Skeletal muscle tissue (tissue), 4 donors: ENCODE results near the gene ALMS1. TPM values are rescaled to one million over a fixed set of nuclear protein-coding genes. Genes with fewer than 3 reads are reported as not detected.
"Not testable (repeated sequence)": the region's sequence is repeated elsewhere in the genome, so short reads cannot be mapped to it uniquely, and the experiment has no call there.

ENCODE experiments used
- H3K27ac ChIP-seq: one replicate; pipeline ENCODE4 v1.7.0; 2013; ENCODE audit warnings: mild to moderate bottlenecking, low read depth, low read length, inconsistent platforms
- H3K27me3 ChIP-seq, 3 donors: one replicate each; pipeline ENCODE4 v1.7.0; 2013; ENCODE audit warnings: low read length in 3 of 3; ENCODE audit not compliant: control insufficient read depth in 3 of 3, insufficient read depth in 3 of 3
- H3K36me3 ChIP-seq, 3 donors: one replicate each; pipeline ENCODE4 v1.7.0; 2013; ENCODE audit warnings: low read length in 3 of 3; ENCODE audit not compliant: control insufficient read depth in 3 of 3, insufficient read depth in 3 of 3
- H3K4me1 ChIP-seq, 3 donors: one replicate each; pipeline ENCODE4 v1.7.0; 2013; ENCODE audit warnings: low read length in 3 of 3, mild to moderate bottlenecking in 3 of 3; ENCODE audit not compliant: control insufficient read depth in 3 of 3, insufficient read depth in 3 of 3
- H3K4me3 ChIP-seq, 3 donors: one replicate each; pipeline ENCODE4 v1.7.0; 2013; ENCODE audit warnings: low read length in 3 of 3
- H3K9ac ChIP-seq, 3 donors: one replicate each; pipeline ENCODE4 v1.7.0; 2013; ENCODE audit warnings: low read length in 3 of 3, mild to moderate bottlenecking in 3 of 3, moderate library complexity in 2 of 3, low read depth in 1 of 3
- H3K9me3 ChIP-seq, 3 donors: one replicate each; pipeline ENCODE4 v1.7.0; 2013; ENCODE audit warnings: low read length in 3 of 3; ENCODE audit not compliant: control insufficient read depth in 3 of 3
- total RNA-seq: library from RNA; depleted of rRNA; stranded (reverse); fragments of >200 nt; gene quantifications from one replicate; pipeline ENCODE4 v1.2.3, GENCODE V29; 2014
- donor health status: Osteomylitis.

The ALMS1 gene
- total RNA-seq, 1 donor from 2014 or later, result 17.7 TPM

DNA sequence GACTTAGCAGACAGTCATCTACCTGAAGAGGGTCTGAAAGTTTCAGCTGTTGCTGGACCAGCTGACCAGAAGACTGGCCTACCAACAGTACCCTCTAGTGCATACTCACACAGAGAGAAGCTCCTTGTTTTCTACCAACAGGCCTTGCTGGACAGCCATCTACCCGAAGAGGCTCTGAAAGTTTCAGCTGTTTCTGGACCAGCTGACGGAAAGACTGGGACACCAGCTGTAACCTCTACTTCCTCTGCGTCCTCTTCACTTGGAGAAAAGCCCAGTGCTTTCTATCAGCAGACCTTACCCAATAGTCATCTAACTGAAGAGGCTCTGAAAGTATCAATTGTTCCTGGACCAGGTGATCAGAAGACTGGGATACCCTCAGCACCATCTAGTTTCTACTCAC lies 63.2 kb downstream of the ALMS1 start:
- H3K36me3 ChIP-seq, result peaks cover 6 to 34% (median 9%) of the 10 kb centered on the region in 3 donors
- no peaks in the 10 kb centered on the region for H3K4me1 ChIP-seq
- H3K27ac ChIP-seq, result no peak overlapping the region
- H3K4me3 ChIP-seq, result no peak overlapping the region
- H3K27me3 ChIP-seq, result no peaks in the 10 kb centered on the region
- no peaks in the 10 kb centered on the region for H3K9me3 ChIP-seq
- H3K9ac ChIP-seq, result no peak overlapping the region

DNA sequence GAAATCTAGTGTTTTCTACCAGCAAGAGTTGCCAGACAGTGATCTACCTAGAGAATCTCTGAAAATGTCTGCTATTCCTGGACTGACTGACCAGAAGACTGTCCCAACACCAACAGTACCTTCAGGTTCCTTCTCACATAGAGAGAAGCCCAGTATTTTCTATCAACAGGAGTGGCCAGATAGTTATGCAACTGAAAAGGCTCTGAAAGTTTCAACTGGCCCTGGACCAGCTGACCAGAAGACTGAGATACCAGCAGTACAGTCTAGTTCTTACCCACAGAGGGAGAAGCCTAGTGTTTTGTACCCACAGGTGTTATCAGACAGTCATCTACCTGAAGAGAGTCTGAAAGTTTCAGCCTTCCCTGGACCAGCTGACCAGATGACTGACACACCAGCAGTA lies 63.8 kb downstream of the ALMS1 start:
- Histone ChIP-seq H3K4me1 (no peaks in the 10 kb centered on the region), H3K36me3 (peaks cover 6 to 34% (median 9%) of the 10 kb centered on the region in 3 donors), H3K4me3 (no peak overlapping the region), H3K9ac (no peak overlapping the region), H3K9me3 (no peaks in the 10 kb centered on the region), H3K27me3 (no peaks in the 10 kb centered on the region), H3K27ac (no peak overlapping the region)

GRCh38 chr2:73451263-73451972 lies 65.8 kb downstream of the ALMS1 start:
- Histone ChIP-seq H3K27ac (no peak overlapping the region), H3K36me3 (peaks cover 6 to 39% (median 14%) of the 10 kb centered on the region in 3 donors)

DNA sequence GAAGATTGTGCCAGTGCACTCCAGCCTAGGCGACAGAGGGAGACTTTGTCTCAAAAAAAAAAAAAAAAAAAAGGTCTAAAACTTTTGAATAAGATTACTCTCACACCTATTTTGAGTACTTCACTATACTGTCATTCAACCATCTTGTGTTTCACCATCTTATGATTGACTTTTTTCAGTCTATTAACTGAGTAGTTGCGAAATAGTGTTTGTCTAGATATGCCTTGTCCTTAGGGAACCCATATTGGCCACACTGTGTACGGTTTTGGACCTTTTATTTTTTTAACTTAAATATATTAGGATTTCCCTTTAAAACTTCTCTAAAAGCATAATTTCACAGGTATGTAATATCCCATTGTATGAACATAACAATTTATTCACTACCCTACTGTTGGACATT lies 72.3 kb downstream of the ALMS1 start:
- Histone ChIP-seq H3K4me3 (no peak overlapping the region), H3K36me3 (peaks cover 0 to 15% (median 5%) of the 10 kb centered on the region in 3 donors), H3K27me3 (no peaks in the 10 kb centered on the region), H3K9me3 (peaks cover 0 to 5% (median 0%) of the 10 kb centered on the region in 3 donors), H3K4me1 (no peaks in the 10 kb centered on the region), H3K9ac (no peak overlapping the region), H3K27ac (no peak overlapping the region)

More at GRCh38 chr2:73451263-73451972, 65.8 kb downstream of the ALMS1 start:
- Histone ChIP-seq H3K9ac (no peak overlapping the region), H3K9me3 (no peaks in the 10 kb centered on the region), H3K4me3 (no peak overlapping the region), H3K4me1 (no peaks in the 10 kb centered on the region), H3K27me3 (no peaks in the 10 kb centered on the region)

DNA sequence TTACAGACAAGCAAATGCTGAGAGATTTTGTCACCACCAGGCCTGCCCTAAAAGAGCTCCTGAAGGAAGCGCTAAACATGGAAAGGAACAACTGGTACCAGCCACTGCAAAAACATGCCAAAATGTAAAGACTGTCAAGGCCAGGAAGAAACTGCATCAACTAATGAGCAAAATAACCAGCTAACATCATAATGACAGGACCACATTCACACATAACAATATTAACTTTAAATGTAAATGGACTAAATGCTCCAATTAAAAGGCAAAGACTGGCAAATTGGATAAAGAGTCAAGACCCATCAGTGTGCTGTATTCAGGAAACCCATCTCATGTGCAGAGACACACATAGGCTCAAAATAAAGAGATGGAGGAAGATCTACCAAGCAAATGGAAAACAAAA lies 76.8 kb downstream of the ALMS1 start:
- H3K27me3 ChIP-seq, H3K4me3 ChIP-seq, H3K27ac ChIP-seq, H3K4me1 ChIP-seq, H3K9me3 ChIP-seq, H3K9ac ChIP-seq: not testable (repeated sequence)
- peaks cover 0 to 10% (median 0%) of the 10 kb centered on the region in 3 donors for H3K36me3 ChIP-seq

DNA sequence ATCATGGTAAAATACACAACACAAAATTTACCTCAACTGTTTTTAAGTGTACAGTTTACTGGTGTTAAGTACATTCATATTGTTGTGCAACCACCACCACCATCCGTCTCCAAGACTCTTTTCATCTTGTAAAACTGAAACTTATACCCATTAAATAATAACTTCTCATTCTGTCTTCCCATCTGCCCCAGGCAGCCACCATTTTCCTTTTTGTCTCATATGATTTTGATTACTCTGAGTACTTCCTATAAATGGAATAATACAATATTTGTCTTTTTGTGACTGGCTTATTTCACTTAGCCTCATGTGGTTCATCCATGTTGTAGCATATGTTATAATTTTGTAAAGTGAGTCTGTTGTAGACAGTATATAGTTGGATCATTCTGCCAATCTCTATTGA lies 82.7 kb downstream of the ALMS1 start:
- Histone ChIP-seq H3K27me3 (no peaks in the 10 kb centered on the region), H3K9ac (no peak overlapping the region), H3K4me1 (no peaks in the 10 kb centered on the region), H3K36me3 (no peaks in the 10 kb centered on the region), H3K4me3 (no peak overlapping the region), H3K27ac (no peak overlapping the region), H3K9me3 (no peaks in the 10 kb centered on the region)

DNA sequence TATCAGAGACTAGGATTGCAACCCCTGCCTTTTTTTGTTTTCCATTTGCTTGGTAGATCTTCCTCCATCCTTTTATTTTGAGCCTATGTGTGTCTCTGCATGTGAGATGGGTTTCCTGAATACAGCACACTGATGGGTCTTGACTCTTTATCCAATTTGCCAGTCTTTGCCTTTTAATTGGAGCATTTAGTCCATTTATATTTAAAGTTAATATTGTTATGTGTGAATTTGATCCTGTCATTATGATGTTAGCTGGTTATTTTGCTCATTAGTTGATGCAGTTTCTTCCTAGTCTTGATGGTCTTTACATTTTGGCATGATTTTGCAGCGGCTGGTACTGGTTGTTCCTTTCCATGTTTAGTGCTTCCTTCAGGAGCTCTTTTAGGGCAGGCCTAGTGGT lies 98.2 kb downstream of the ALMS1 start:
- H3K9me3 ChIP-seq, H3K9ac ChIP-seq, H3K36me3 ChIP-seq, H3K4me3 ChIP-seq, H3K4me1 ChIP-seq, H3K27me3 ChIP-seq, H3K27ac ChIP-seq: not testable (repeated sequence)

DNA sequence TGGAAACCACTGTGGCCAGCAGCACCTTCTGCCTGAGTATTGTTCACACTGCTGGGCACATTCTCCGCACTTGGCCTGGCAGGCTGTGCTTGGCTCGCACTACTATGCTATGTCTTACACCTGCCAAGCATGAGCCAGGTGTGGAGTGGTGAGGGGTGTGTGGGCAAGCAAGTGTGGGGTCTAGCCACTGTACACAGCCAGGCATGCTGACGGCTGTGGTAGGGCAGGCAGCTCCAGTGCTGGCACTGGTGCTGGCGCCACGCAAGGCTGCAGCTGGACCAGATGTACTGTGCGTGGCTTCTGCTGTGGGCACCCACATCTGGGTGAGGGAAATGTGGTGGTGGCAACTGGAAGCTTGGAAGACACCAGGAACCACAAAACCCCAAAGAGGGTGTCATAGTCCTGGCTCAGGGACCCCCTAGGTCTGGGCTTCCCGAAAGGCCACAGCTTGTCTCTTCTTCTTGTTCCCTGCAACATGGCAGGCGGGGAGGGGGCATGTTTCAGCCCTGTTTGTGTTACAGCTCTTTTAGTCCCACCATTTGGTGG lies 101.5 kb downstream of the ALMS1 start:
- no peaks in the 10 kb centered on the region for H3K4me1 ChIP-seq
- H3K9me3 ChIP-seq, result no peaks in the 10 kb centered on the region
- no peaks in the 10 kb centered on the region for H3K27me3 ChIP-seq
- peaks cover 8 to 21% (median 11%) of the 10 kb centered on the region in 3 donors for H3K36me3 ChIP-seq
- H3K9ac ChIP-seq, result no peak overlapping the region
- no peak overlapping the region for H3K27ac ChIP-seq
- no peak overlapping the region for H3K4me3 ChIP-seq

GRCh38 chr2:73488079-73488478 lies 102.4 kb downstream of the ALMS1 start:
- Histone ChIP-seq H3K9me3 (no peaks in the 10 kb centered on the region), H3K9ac (no peak overlapping the region), H3K36me3 (peaks cover 8 to 22% (median 11%) of the 10 kb centered on the region in 3 donors), H3K4me1 (no peaks in the 10 kb centered on the region), H3K4me3 (no peak overlapping the region), H3K27me3 (no peaks in the 10 kb centered on the region), H3K27ac (no peak overlapping the region)

GRCh38 chr2:73489053-73489452 lies 103.4 kb downstream of the ALMS1 start:
- Histone ChIP-seq H3K4me3 (no peak overlapping the region), H3K36me3 (peaks cover 8 to 22% (median 11%) of the 10 kb centered on the region in 3 donors), H3K9ac (no peak overlapping the region), H3K27me3 (no peaks in the 10 kb centered on the region), H3K4me1 (no peaks in the 10 kb centered on the region), H3K27ac (no peak overlapping the region), H3K9me3 (no peaks in the 10 kb centered on the region)
